ENCODE measurements around the gene CEP164.

The CEP164 gene

DNA sequence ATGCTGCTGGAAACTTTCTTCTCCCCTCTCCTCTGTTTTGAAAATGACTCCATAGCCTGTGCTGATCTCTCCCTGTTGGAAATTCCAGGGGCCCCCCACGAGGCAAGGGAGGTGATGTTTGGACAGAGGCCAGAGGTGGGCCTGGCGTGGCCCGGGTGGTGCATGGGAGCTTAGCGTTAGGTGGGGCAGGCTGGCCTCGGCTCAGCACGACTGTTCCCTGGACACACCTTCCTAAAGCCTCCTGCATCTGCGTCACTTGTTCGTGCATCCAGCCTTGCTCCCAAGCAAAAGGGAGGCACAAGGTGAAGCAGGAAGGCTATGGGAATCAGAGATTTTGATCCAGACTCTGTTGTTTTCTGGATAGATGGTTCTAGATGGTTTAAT, 135.2 kb downstream of the CEP164 start:
- DNase-seq (ENCODE audit: low spot score) = no peak
